HuH-7 (cell line): ENCODE measurements around the gene ABL1.
"Not testable (repeated sequence)": the region's sequence is repeated elsewhere in the genome, so short reads cannot be mapped to it uniquely, and the experiment has no call there.

Experiments
- DNase-seq: peaks from one replicate; pipeline ENCODE4 v3.0.0; 2011; ENCODE audit warnings: low spot score

ABL1 gene

GRCh38 chr9:130834371-130835336 lies at the start of gene ABL1:
Gene ABL1 (plus strand): TSS chr9:130835254. CDS start chr9:130835447, 193 bp downstream.
- DNase-seq = peak; percentile 86

- no peak for DNase-seq
Observed at GRCh38 chr9:130785940-130786508, 49.0 kb upstream of the ABL1 start.

- DNase-seq = no peak
Observed at GRCh38 chr9:130786526-130786925, 48.5 kb upstream of the ABL1 start.

GRCh38 chr9:130789747-130790672 lies 45.0 kb upstream of the ABL1 start:
- no peak for DNase-seq

GRCh38 chr9:130791303-130791894 lies 43.7 kb upstream of the ABL1 start:
- no peak for DNase-seq

- DNase-seq = no peak
Observed at GRCh38 chr9:130793589-130793988, 41.5 kb upstream of the ABL1 start.

- DNase-seq = not testable (repeated sequence)
Observed at GRCh38 chr9:130794021-130794420, 41.0 kb upstream of the ABL1 start.

- not testable (repeated sequence) for DNase-seq
Observed at GRCh38 chr9:130794423-130794822, 40.6 kb upstream of the ABL1 start.

GRCh38 chr9:130794923-130795495 lies 40.0 kb upstream of the ABL1 start:
- DNase-seq = no peak

- DNase-seq = not testable (repeated sequence)
Observed at GRCh38 chr9:130803116-130803515, 31.9 kb upstream of the ABL1 start.

GRCh38 chr9:130805510-130806326 lies 29.3 kb upstream of the ABL1 start:
- DNase-seq = no peak

GRCh38 chr9:130806327-130806716 lies 28.7 kb upstream of the ABL1 start:
- no peak for DNase-seq

GRCh38 chr9:130810609-130811136 lies 24.4 kb upstream of the ABL1 start:
- DNase-seq = no peak

- DNase-seq = no peak
Observed at GRCh38 chr9:130815242-130815808, 19.7 kb upstream of the ABL1 start.

GRCh38 chr9:130817914-130818313 lies 17.1 kb upstream of the ABL1 start:
- DNase-seq = no peak

- no peak for DNase-seq
Observed at GRCh38 chr9:130820135-130820738, 14.8 kb upstream of the ABL1 start.

GRCh38 chr9:130823435-130823834 lies 11.6 kb upstream of the ABL1 start:
- DNase-seq = no peak

- no peak for DNase-seq
Observed at GRCh38 chr9:130824079-130824478, 11.0 kb upstream of the ABL1 start.

GRCh38 chr9:130824643-130825350 lies 10.3 kb upstream of the ABL1 start:
- DNase-seq = peak; percentile 92
